Activated CD8-positive, alpha-beta T cell treated with anti-CD3 and anti-CD28 coated beads for 36 hours (primary cell): ENCODE data around the gene AHRR. TPM values are rescaled to one million over a fixed set of nuclear protein-coding genes. Genes with fewer than 3 reads are reported as not detected.

Experiments
- ATAC-seq: fragments of 200-7000 bp; cut with Tn5 transposase; one replicate; pipeline ENCODE4 v1.10.0; 2021; ENCODE audit warnings: mild to moderate bottlenecking, moderate library complexity
- CTCF ChIA-PET: fragments of 350-600 bp; sonication (Branson Sonifier 250); formaldehyde crosslinking; loops from one replicate; lab custom pipeline; 2021; ENCODE audit warnings: antibody characterized with exemption; lab: Charles Lee
- POLR2A ChIA-PET: fragments of 350-600 bp; sonication (Branson Sonifier 250); formaldehyde crosslinking; loops from one replicate; lab custom pipeline; 2021; ENCODE audit warnings: antibody characterized with exemption; lab: Charles Lee
- DNase-seq: peaks from one replicate; pipeline ENCODE4 v3.0.0-alpha.2; 2020
- H3K27ac Mint-ChIP-seq: one replicate; pipeline ENCODE4 v1.8.0; 2021; ENCODE audit warnings: mild to moderate bottlenecking, mixed read lengths
- H3K27me3 Mint-ChIP-seq: one replicate; pipeline ENCODE4 v1.8.0; 2021; ENCODE audit warnings: mixed read lengths
- H3K36me3 Mint-ChIP-seq: one replicate; pipeline ENCODE4 v1.8.0; 2021; ENCODE audit warnings: low read depth, mixed read lengths
- H3K4me1 Mint-ChIP-seq: one replicate; pipeline ENCODE4 v1.8.0; 2021; ENCODE audit warnings: low read depth, mixed read lengths
- H3K4me3 Mint-ChIP-seq: one replicate; pipeline ENCODE4 v1.8.0; 2021; ENCODE audit warnings: mild to moderate bottlenecking, moderate library complexity, mixed read lengths
- H3K9me3 Mint-ChIP-seq: one replicate; pipeline ENCODE4 v1.8.0; 2021; ENCODE audit warnings: mixed read lengths
- intact Hi-C: fragments of 100-400 bp; cut with micrococcal nuclease; formaldehyde crosslinking; loops from one replicate; pipeline ENCODE4 v1.10.0; 2022
- total RNA-seq, 2 experiments: library from RNA; stranded (reverse); gene quantifications; one replicate each; pipeline ENCODE4 v1.2.3, GENCODE V29; 2021
- TF ChIP-seq, protein P1 (sequence below): fragments of 200-600 bp; IDR thresholded peaks from one replicate; pipeline ENCODE4 v1.8.0; 2022; ENCODE audit warnings: antibody characterized with exemption, mild to moderate bottlenecking

The AHRR gene
- total RNA-seq, 2 experiments from 2014 or later: 26.3 to 27.9 TPM

DNA sequence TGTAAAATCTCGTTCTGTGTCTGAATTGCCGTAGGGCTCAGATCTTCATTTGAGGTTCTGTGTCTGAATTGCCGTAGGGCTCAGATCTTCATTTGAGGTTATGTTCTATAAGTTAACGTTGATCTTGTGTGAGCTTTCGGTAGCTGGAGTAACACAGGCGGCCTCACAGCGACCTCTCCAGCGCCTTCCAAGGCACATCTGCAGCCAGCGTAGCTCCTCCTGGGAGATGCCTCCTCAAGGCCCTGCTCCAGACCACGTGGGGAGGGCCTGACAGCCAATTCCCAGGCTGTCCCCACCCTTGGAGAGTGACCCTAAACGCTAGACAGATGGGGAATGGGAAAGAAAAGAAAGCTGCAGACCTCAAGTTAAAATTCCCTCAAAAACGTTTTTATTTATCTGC is 8.7 kb upstream of the AHRR start:
- Mint-ChIP-seq H3K36me3 (peaks cover 3% of the 10 kb centered on the region), H3K4me1 (peaks cover 10% of the 10 kb centered on the region), H3K4me3 (no peak overlapping the region), H3K9me3 (no peaks in the 10 kb centered on the region), H3K27me3 (no peaks in the 10 kb centered on the region), H3K27ac (no peak overlapping the region)
- ATAC-seq (no peak), DNase-seq (no peak)
- TF ChIP-seq, protein P1, sequence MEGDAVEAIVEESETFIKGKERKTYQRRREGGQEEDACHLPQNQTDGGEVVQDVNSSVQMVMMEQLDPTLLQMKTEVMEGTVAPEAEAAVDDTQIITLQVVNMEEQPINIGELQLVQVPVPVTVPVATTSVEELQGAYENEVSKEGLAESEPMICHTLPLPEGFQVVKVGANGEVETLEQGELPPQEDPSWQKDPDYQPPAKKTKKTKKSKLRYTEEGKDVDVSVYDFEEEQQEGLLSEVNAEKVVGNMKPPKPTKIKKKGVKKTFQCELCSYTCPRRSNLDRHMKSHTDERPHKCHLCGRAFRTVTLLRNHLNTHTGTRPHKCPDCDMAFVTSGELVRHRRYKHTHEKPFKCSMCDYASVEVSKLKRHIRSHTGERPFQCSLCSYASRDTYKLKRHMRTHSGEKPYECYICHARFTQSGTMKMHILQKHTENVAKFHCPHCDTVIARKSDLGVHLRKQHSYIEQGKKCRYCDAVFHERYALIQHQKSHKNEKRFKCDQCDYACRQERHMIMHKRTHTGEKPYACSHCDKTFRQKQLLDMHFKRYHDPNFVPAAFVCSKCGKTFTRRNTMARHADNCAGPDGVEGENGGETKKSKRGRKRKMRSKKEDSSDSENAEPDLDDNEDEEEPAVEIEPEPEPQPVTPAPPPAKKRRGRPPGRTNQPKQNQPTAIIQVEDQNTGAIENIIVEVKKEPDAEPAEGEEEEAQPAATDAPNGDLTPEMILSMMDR: no peak
- intact Hi-C loops: no loop called here
- POLR2A ChIA-PET: interaction anchor here (0.6 kb wide), 1 partner anchor 79 kb away, joined by 3 read pairs; no protein-coding TSS in a partner anchor
- CTCF ChIA-PET: interaction anchor here (1.2 kb wide), 1 partner anchor 113 kb away, joined by 3 read pairs; no protein-coding TSS in a partner anchor

DNA sequence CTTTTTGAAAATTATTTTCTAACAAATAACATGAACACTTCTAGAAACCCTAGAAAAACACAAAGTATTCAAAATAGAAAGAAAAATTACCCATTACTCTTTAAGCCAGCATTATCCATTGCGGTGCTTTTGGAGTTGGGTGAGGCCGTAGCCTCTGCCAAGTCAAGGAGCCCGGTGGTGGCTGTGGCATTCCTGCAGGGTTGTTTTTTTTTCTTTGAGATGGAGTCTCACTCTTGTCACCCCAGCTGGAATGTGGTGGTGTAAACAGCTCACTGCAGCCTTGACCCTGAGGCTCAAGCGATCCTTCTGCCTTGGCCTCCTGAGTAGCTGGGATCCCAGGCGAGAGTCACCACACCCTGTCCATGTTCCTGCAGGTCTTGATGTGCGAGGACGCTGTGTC is 8.2 kb upstream of the AHRR start:
- DNase-seq: no peak
- Mint-ChIP-seq H3K36me3 (peaks cover 3% of the 10 kb centered on the region), H3K9me3 (no peaks in the 10 kb centered on the region), H3K27ac (no peak overlapping the region), H3K4me1 (peaks cover 10% of the 10 kb centered on the region), H3K4me3 (no peak overlapping the region), H3K27me3 (no peaks in the 10 kb centered on the region)
- TF ChIP-seq, protein P1: no peak
- ChIA-PET CTCF (interaction anchor here (1.2 kb wide), 1 partner anchor 114 kb away, joined by 3 read pairs; no protein-coding TSS in a partner anchor), POLR2A (interaction anchor here (0.6 kb wide), 1 partner anchor 80 kb away, joined by 3 read pairs; no protein-coding TSS in a partner anchor)
- intact Hi-C loops: no loop called here
- ATAC-seq: no peak

DNA sequence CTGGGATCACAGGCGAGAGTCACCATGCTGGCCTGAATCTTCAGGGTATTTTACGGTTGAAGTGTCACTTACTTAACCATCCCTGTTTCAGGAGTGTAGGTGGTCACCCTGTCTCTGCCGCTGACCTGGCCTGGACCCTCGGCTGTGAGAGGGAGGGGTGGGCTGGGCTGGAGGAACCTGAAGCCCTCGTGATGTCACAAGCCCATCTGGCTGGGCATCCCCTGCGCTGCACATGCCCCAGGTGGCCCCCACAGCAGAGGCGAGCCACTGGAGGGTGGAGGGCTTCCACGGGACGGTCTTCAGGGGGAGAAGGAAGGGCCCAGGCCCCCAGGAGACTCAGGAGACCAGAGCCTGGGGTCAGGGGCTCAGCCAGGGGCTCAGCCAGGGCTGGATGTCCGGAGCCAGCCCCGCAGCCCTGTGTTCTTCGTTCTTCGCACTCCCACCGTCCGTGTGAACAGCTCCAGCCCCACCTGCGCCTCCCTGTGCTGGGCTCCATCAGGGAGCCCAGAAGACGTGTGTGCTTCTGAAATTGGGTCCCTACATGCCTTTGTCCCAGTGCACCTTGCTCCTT is 7.6 kb upstream of the AHRR start:
- Mint-ChIP-seq H3K27me3 (no peaks in the 10 kb centered on the region), H3K9me3 (no peaks in the 10 kb centered on the region), H3K36me3 (peaks cover 3% of the 10 kb centered on the region), H3K4me3 (no peak overlapping the region), H3K4me1 (peaks cover 10% of the 10 kb centered on the region), H3K27ac (no peak overlapping the region)
- ChIA-PET CTCF (no interaction called here), POLR2A (no interaction called here)
- TF ChIP-seq, protein P1: no peak
- ATAC-seq (no peak), DNase-seq (no peak)
- intact Hi-C loops: no loop called here

DNA sequence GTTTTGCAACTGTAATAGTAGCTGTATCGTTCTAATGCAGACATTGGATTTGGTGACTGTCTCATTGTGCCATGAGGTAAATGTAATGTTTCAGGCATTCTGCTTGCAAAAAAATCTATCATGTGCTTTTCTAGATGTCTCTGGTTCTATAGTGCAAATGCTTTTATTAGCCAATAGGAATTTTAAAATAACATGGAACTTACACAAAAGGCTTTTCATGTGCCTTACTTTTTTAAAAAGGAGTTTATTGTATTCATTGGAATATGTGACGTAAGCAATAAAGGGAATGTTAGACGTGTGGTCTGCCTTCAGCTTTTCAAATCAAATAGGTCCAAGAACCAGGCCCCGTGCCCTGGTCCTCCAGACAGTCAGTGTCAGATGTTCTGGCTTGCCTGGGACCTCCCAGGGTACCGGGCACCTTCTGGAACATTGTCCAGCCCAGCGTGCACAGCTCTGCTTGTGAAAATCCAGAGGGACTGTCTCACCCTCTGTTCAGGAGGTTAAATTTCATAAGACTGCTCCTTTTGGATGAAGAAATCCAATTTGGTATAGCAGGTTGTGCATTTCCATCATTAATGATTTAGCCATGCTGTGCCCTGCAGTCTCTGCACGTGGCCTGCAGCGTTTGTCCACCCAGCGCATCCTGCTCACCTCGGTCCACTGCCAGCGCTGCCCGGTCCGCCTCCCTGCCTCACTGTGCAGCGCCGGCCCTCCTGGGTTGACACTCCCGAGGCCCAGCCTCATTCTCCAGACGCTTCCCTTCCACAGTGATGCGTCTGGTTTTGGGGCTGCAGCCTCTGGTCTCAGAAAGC is 6.6 kb upstream of the AHRR start:
- CTCF ChIA-PET: interaction anchor here (3.5 kb wide), 1 partner anchor 116 kb away, joined by 55 read pairs; no protein-coding TSS in a partner anchor

More for the DNA sequence above, 6.6 kb upstream of the AHRR start:
- TF ChIP-seq, protein P1: no peak
- DNase-seq (no peak), ATAC-seq (no peak)
- intact Hi-C loops: loop anchor here (5.0 kb wide), 1 partner anchor 117 kb away; no protein-coding TSS in a partner anchor
- H3K4me3 Mint-ChIP-seq: no peak overlapping the region
- peaks cover 13% of the 10 kb centered on the region for H3K4me1 Mint-ChIP-seq
- H3K27ac Mint-ChIP-seq: no peak overlapping the region
- peaks cover 8% of the 10 kb centered on the region for H3K27me3 Mint-ChIP-seq
- no peaks in the 10 kb centered on the region for H3K9me3 Mint-ChIP-seq
- POLR2A ChIA-PET: no interaction called here
- peaks cover 3% of the 10 kb centered on the region for H3K36me3 Mint-ChIP-seq
